Nephron (organoid): ENCODE results near the gene S100A3.

Experiments used
- H3K27ac Mint-ChIP-seq, 3 experiments: 2 replicates each; pipeline ENCODE4 v1.8.0; 2020; ENCODE audit warnings: mixed read lengths in 3 of 3, mild to moderate bottlenecking in 2 of 3, moderate library complexity in 1 of 3
- H3K27me3 Mint-ChIP-seq: 2 replicates; pipeline ENCODE4 v1.8.0; 2021; ENCODE audit warnings: low read depth, mild to moderate bottlenecking, moderate library complexity, mixed read lengths
- H3K36me3 Mint-ChIP-seq: 2 replicates; pipeline ENCODE4 v1.8.0; 2020; ENCODE audit warnings: low read depth, mixed read lengths
- H3K4me1 Mint-ChIP-seq: 2 replicates; pipeline ENCODE4 v1.8.0; 2020; ENCODE audit warnings: mixed read lengths
- H3K4me3 Mint-ChIP-seq, 3 experiments: 2 replicates each; pipeline ENCODE4 v1.8.0; 2020; ENCODE audit warnings: mild to moderate bottlenecking in 3 of 3, mixed read lengths in 3 of 3, moderate library complexity in 2 of 3
- H3K9me3 Mint-ChIP-seq: 2 replicates; pipeline ENCODE4 v1.8.0; 2020; ENCODE audit warnings: mixed read lengths
- TF ChIP-seq, protein P1 (sequence below), 3 experiments: fragments of 200-600 bp; sonication (generic); IDR thresholded peaks; one replicate each; pipeline ENCODE4 v1.5.0; 2021; ENCODE audit warnings: antibody characterized with exemption in 3 of 3; ENCODE audit not compliant: unreplicated experiment in 3 of 3

Gene S100A3

DNA sequence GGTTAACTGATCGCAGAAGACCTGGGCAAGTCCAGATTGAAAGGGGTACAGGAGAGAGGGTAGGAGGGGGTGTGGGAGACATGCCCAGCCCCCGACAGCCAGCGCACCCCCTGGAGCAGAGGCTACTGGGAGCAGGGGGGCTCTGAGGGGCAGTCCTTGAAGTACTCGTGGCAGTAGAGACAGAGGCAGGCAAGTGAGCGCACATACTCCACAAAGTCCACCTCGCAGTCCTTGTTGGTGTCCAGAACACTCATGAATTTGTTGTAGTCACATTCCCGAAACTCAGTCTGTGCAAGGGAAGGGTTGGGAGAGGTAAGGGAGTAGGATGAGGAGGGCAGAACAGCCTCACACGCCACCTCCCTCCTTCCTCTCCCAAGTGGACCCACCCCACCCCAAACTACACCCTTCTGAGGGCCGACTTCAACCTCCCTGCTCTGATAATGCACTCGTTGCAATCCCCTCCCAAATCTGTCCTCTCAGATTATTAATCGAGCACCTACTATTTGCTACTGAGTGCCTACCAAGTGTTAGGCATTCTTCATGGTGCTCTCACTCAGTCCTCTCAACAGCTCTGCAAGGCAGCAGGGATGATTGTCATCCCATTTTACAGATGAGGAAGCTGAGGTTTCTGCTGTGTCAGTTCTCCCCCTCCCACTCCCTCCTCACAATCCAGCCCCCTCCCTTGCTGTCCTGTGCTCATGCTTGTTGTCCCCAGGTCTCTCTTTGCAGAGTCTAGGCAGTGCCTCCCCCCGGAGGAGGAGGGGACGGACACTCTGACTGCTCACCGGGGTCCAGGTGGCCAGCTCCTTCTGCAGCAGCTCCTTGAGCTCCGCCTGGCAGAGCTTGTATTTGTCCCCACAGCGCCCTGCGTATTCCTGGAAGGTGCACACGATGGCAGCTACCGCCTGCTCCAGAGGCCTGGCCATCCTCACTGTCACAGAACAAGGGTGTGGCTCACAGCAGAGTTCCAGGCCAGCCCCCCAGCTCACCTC, 1.2 kb downstream of the S100A3 start:
- Mint-ChIP-seq H3K4me3 (no peak overlapping the region), H3K27me3 (peaks cover 7% of the 10 kb centered on the region), H3K9me3 (no peaks in the 10 kb centered on the region), H3K36me3 (no peaks in the 10 kb centered on the region), H3K27ac (peak overlapping the region; percentile 65 to 99 (median 98)), H3K4me1 (peaks cover 68% of the 10 kb centered on the region)
- TF ChIP-seq, protein P1, sequence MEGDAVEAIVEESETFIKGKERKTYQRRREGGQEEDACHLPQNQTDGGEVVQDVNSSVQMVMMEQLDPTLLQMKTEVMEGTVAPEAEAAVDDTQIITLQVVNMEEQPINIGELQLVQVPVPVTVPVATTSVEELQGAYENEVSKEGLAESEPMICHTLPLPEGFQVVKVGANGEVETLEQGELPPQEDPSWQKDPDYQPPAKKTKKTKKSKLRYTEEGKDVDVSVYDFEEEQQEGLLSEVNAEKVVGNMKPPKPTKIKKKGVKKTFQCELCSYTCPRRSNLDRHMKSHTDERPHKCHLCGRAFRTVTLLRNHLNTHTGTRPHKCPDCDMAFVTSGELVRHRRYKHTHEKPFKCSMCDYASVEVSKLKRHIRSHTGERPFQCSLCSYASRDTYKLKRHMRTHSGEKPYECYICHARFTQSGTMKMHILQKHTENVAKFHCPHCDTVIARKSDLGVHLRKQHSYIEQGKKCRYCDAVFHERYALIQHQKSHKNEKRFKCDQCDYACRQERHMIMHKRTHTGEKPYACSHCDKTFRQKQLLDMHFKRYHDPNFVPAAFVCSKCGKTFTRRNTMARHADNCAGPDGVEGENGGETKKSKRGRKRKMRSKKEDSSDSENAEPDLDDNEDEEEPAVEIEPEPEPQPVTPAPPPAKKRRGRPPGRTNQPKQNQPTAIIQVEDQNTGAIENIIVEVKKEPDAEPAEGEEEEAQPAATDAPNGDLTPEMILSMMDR (IDR thresholded peaks at IDR 0.05; ENCODE audit: unreplicated experiment in 3 of 3): no peak

DNA sequence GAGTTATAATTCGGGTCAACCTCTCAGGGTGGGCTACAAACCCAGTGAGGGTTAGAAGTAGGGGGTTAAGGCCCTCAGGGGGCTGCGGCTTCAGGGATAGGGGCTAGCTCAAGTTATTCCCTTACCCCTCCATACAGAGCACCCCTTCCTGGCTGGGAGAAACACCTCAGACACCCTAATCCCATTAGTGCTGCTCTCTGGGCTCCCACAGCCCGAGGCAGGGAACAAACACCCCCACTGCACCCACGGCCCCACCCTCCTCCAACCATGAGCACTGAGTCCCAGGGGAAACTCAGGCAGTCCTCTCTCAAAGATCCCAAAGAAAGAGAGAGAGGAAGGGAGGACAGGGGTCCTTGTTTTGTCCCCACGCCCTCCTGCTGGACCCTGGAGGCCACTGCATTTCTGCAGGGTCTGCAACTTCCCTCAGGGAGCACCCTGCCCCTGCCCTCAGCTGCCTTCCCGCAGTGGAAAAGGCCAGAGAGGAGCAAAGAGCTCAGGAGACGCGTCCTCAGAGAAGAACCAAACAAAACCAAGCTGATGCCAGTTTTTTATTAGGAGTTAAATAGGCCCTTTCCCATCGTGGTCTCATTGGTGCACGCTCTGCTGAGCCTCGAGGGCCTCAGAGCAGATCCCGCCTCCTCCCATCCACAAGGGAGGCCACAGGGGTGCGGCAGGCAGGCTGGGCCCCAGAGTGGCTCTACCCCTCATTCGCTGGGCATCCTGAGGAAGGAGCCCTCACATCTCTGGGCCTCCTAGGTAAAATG, 2.1 kb downstream of the S100A3 start:
- H3K9me3 Mint-ChIP-seq: no peaks in the 10 kb centered on the region
- H3K4me1 Mint-ChIP-seq: peaks cover 74% of the 10 kb centered on the region
- H3K27me3 Mint-ChIP-seq: peaks cover 7% of the 10 kb centered on the region
- TF ChIP-seq, protein P1 (IDR thresholded peaks at IDR 0.05; ENCODE audit: unreplicated experiment in 3 of 3): no peak
- peak overlapping the region; percentile 98 to 99 (median 98) for H3K27ac Mint-ChIP-seq
- peak overlapping the region in 2 of 3 experiments; percentile 23 to 26 for H3K4me3 Mint-ChIP-seq
- H3K36me3 Mint-ChIP-seq: no peaks in the 10 kb centered on the region

DNA sequence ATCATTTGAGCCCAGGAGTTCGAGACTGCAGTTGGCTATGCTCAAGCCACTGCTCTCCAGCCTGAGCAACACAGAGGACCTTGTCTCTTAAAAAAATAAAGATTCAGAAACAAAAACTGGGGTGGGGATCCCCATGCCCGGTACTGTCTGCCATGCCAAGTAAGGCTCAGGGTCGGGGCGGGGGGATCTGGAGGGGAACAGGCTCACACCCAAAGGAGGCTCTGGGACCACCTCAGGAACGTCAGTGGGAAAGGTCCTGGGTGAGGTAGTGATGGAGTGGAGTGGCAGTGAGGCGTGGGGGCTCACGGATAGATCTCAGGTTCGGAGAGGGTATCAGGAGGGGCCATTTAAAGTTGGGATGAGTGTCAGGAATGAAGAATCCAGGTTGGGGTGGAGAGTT, 2.7 kb downstream of the S100A3 start:
- Mint-ChIP-seq H3K36me3 (no peaks in the 10 kb centered on the region), H3K27me3 (peaks cover 7% of the 10 kb centered on the region), H3K4me3 (peak overlapping the region in 2 of 3 experiments; percentile 23 to 26), H3K27ac (peak overlapping the region; percentile 98 to 99 (median 98)), H3K9me3 (no peaks in the 10 kb centered on the region), H3K4me1 (peaks cover 79% of the 10 kb centered on the region)
- TF ChIP-seq, protein P1 (IDR thresholded peaks at IDR 0.05; ENCODE audit: unreplicated experiment in 3 of 3): no peak

DNA sequence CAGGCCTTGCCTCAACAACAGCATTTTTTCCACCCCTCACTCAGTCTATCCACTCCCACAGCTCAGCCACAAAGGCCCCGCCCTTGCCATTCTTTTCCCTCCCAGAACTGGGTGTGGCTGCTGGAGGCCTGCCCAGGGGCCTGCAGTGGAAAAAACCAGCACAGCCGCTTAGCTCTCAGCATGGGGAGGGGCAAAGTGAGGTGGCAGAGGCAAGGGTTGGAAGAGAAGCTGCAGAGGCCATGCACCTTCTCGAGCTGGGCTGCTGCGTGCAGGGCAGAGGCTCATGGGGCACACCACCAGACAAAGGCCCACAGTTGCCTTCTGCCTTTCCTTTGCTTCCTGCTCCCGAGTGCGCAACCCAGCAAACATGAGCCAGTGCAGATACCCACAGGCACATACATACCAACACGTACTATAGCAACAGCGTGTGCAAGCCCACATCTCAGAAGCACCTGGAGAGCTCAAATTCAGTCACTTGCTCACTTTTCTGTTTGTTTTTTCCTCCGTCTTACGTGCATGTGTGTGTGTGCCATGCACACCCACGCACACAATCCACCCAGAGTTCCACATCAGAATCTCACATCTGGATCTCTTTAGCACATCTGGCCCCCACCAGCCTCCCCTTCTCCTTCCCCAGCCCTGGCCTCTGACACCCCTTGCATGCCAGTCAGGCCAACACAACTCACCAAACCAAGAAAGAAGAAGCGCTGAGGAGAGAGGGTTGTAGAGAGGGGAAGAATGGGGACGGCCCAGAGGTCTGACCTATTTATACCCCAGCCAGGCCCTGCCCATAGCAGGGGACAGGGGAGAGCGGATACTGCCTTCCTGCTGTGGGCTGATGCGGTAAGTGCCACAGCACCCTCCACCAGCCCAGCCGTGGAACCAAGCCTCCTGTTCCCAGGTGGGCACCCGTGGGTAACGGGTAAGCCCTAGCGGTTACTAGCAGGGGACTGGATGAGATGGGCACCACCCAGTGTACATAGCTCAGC, 3.7 kb downstream of the S100A3 start, which contains the start of gene S100A4:
S100A4 (minus strand) TSS at position 740 of the 989 bp plus-strand sequence. CDS start 1,012 bp downstream, outside the sequence.
- peaks cover 80% of the 10 kb centered on the region for H3K4me1 Mint-ChIP-seq
- H3K27me3 Mint-ChIP-seq: peaks cover 7% of the 10 kb centered on the region
- H3K27ac Mint-ChIP-seq: peak within 1 kb of the TSS; percentile 98 to 99 (median 98)
- TF ChIP-seq, protein P1 (IDR thresholded peaks at IDR 0.05; ENCODE audit: unreplicated experiment in 3 of 3): no peak
- no peaks in the 10 kb centered on the region for H3K36me3 Mint-ChIP-seq
- H3K9me3 Mint-ChIP-seq: no peaks in the 10 kb centered on the region
- H3K4me3 Mint-ChIP-seq: peak within 1 kb of the TSS; percentile 76 to 82 (median 79)

DNA sequence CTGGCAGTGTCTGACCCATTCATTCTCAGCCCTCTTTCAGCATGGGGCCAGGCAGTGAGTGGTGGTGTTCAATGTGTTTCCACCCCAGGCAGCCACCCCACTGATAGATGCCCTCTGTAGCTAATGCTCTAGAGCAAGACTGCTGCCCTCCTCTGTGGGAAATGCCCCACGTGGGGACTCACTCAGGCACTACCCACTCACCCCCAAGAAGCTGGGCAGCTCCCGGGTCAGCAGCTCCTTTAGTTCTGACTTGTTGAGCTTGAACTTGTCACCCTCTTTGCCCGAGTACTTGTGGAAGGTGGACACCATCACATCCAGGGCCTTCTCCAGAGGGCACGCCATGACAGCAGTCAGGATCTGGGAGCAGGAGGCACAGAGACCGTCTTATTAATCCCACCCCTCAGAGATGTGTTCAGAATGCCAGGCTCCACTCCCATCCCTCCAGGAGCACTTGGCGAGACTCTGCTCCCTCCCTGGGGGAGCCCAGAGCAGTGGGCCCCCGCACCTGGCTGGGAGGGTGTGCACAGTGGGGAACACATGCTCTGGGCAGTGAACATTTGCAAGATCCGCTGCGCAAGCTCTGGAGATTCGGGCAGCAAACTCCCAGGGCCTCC, 4.5 kb downstream of the S100A3 start:
- Mint-ChIP-seq H3K27me3 (peaks cover 7% of the 10 kb centered on the region), H3K9me3 (no peaks in the 10 kb centered on the region), H3K4me3 (peak overlapping the region; percentile 76 to 82 (median 79)), H3K36me3 (no peaks in the 10 kb centered on the region), H3K27ac (peak overlapping the region; percentile 98 to 99 (median 98)), H3K4me1 (peaks cover 77% of the 10 kb centered on the region)
- TF ChIP-seq, protein P1 (IDR thresholded peaks at IDR 0.05; ENCODE audit: unreplicated experiment in 3 of 3): no peak
